ENCODE measurements around the gene SART1. TPM values are rescaled to one million over a fixed set of nuclear protein-coding genes. Genes with fewer than 3 reads are reported as not detected.

SART1 gene
- total and polyA plus RNA-seq, 10 of the 15 experiments (the other 5 are each of a cell fraction or from before 2014, with no cell fraction given) = 6.2 to 60.5 (median 37.4) TPM

DNA sequence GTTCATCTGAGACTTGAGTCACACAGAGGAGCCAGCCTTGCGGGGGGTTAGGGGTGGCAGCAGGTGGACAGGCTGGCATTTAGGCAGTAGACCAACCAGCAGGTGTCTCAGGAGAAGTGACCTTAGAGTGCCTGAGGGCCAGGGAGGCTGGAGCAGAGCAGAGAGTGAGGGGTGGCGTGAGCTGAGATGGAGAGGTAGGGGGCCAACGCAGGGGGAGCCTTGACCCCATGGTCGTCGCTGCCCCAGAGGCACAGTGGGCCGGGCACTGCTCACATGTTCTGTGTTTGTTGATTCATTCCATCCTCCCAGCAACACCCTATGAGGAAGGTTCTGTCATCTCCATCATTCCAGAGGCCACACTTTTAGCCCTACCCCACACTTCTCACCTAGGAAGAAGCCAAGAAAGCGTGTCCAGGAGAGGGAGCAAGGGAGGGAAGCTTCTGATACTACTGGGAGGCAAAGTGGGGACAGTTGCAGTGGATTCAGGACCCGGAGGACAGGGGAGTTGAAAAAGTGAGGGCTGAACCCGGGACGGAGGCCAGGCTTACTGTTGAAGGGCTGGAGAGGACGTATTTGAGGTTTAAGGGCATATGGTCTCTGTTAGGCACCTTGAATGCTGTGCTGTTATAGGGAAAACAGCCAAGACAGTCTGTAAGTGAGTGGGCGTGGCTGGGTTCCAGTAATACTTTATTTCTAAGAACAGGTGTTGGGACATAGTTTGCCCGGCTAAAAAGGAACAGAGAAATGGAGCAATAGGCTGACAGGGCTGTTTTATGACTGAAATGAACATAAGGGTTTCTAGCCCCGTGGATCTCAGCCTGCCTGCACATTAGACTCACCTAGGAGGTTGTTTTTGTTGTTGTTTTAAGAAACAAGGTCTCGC is 7.3 kb downstream of the SART1 start:
- TF ChIP-seq ESRRA (IDR thresholded peaks at IDR 0.05; ENCODE audit: low read length) = no peak
- ATAC-seq (no peak), FAIRE-seq (no peak), DNase-seq (ENCODE audit: low read depth, low spot score) (no peak)
- H3K9ac ChIP-seq (ENCODE audit: control insufficient read depth, insufficient read depth, low read length) = no peak overlapping the region
- SMC1A ChIA-PET (ENCODE audit: uncharacterized antibody, unreplicated experiment) = no interaction called here
- peaks cover 33 to 35% of the 10 kb centered on the region in 2 experiments; a peak in 3 of 4 replicates for H3K36me3 ChIP-seq (ENCODE audit: control insufficient read depth in 2 of 2, insufficient read depth in 2 of 2, low read length in 1 of 2)
- H3K4me1 ChIP-seq (ENCODE audit: control insufficient read depth, insufficient read depth, low read length) = no peaks in the 10 kb centered on the region
- H2AFZ ChIP-seq (ENCODE audit: control insufficient read depth, low read depth, low read length) = no peak overlapping the region
- no peaks in the 10 kb centered on the region for H3K27me3 ChIP-seq (replicated peaks in 1 of 2; ENCODE audit: control insufficient read depth in 2 of 2, insufficient read depth in 2 of 2, low read length in 1 of 2)
- no peaks in the 10 kb centered on the region for H3K9me3 ChIP-seq (replicated peaks; ENCODE audit: control insufficient read depth, insufficient read depth, low read length)
- H3K27ac ChIP-seq (ENCODE audit: control insufficient read depth, insufficient read depth) = no peak overlapping the region
- intact Hi-C loops (cut with micrococcal nuclease; ENCODE audit: unreplicated experiment) = no loop called here
- POLR2A ChIA-PET = interaction anchor here (1.0 kb wide), 1 partner anchor 41 kb away, joined by 7 read pairs; no protein-coding TSS in a partner anchor
- no peak overlapping the region for H3K4me2 ChIP-seq (ENCODE audit: control insufficient read depth, insufficient read depth)
- no peak overlapping the region for H3K4me3 ChIP-seq
- 81% methylated on average over 15 of the region's 15 CpGs for WGBS (ENCODE audit: insufficient coverage, insufficient replicate concordance, low lambda C conversion rate, missing lambda C conversion rate)
- BruUV-seq (replicated peaks) = no TSS peak
- H4K20me1 ChIP-seq (ENCODE audit: control insufficient read depth, insufficient read depth) = no peaks in the 10 kb centered on the region; the same call in 1 of the 2 replicates
- H3K79me2 ChIP-seq (ENCODE audit: control insufficient read depth, insufficient read depth, low read length) = peaks cover 6% of the 10 kb centered on the region
- RAD21 ChIA-PET (ENCODE audit: unreplicated experiment) = no interaction called here
- in situ Hi-C loops (cut with MboI) = no loop called here
- CTCF ChIA-PET = interaction anchor here (0.5 to 1.2 kb wide), 2 partner anchors 84 to 764 kb away, joined by 3 to 5 read pairs; no protein-coding TSS in a partner anchor

DNA sequence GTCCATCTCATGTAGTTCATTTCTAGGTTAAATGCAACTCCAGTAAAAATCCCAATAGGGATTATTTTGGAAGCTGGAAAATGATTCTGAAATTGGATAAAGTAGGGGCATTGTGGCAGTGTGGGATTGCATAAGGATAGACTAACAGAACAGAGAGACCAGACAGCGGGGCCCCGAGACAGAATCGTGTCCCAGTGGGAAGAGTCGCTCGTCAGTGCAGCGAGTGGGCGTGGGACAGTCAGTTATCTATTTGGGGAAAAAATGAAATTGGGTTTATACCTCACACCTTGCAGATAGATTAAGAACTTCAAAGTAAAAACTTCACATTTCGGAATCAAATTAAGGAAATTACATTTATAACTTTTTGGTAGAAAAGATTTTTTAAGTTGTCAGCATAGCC is 10.6 kb downstream of the SART1 start:
- intact Hi-C loops (cut with micrococcal nuclease; ENCODE audit: unreplicated experiment) (no loop called here), in situ Hi-C loops (cut with MboI) (no loop called here)
- ChIA-PET RAD21 (ENCODE audit: unreplicated experiment) (no interaction called here), POLR2A (interaction anchor here (0.6 kb wide), 1 partner anchor 90 kb away, joined by 4 read pairs; no protein-coding TSS in a partner anchor), CTCF (interaction anchor here (0.8 to 1.8 kb wide), 2 partner anchors 50 to 87 kb away, joined by 3 to 7 read pairs; no protein-coding TSS in a partner anchor), SMC1A (ENCODE audit: uncharacterized antibody, unreplicated experiment) (interaction anchor here (0.8 to 1.1 kb wide), 2 partner anchors 50 to 85 kb away, joined by 4 read pairs; no protein-coding TSS in a partner anchor)
- Histone ChIP-seq H3K4me1 (ENCODE audit: control insufficient read depth, insufficient read depth, low read length) (no peaks in the 10 kb centered on the region), H4K20me1 (ENCODE audit: control insufficient read depth, insufficient read depth) (no peaks in the 10 kb centered on the region), H3K27me3 (replicated peaks in 1 of 2; ENCODE audit: control insufficient read depth in 2 of 2, insufficient read depth in 2 of 2, low read length in 1 of 2) (no peaks in the 10 kb centered on the region), H3K27ac (ENCODE audit: control insufficient read depth, insufficient read depth) (no peak overlapping the region), H3K79me2 (ENCODE audit: control insufficient read depth, insufficient read depth, low read length) (no peaks in the 10 kb centered on the region), H2AFZ (ENCODE audit: control insufficient read depth, low read depth, low read length) (no peak overlapping the region), H3K4me2 (ENCODE audit: control insufficient read depth, insufficient read depth) (no peak overlapping the region), H3K36me3 (ENCODE audit: control insufficient read depth in 2 of 2, insufficient read depth in 2 of 2, low read length in 1 of 2) (peaks cover 18% of the 10 kb centered on the region in 2 experiments; a peak in 3 of 4 replicates), H3K9ac (ENCODE audit: control insufficient read depth, insufficient read depth, low read length) (no peak overlapping the region), H3K9me3 (replicated peaks; ENCODE audit: control insufficient read depth, insufficient read depth, low read length) (no peaks in the 10 kb centered on the region), H3K4me3 (no peak overlapping the region)
- whole genome bisulfite sequencing (ENCODE audit: insufficient coverage, insufficient replicate concordance, low lambda C conversion rate, missing lambda C conversion rate) = 98% methylated on average over 8 of the region's 8 CpGs
- no TSS peak for BruUV-seq (replicated peaks)
- no peak for ATAC-seq
- TF ChIP-seq ZNF217 (IDR thresholded peaks at IDR 0.05) = no peak
- TF ChIP-seq HDAC2 (IDR thresholded peaks at IDR 0.05) = no peak
- no peak for TF ChIP-seq SMARCA5 (IDR thresholded peaks at IDR 0.05)
- no peak for DNase-seq (ENCODE audit: low read depth, low spot score)
- no peak for FAIRE-seq

All from GM12878 (cell line).